ENCODE data around the gene TRIM46. TPM values are rescaled to one million over a fixed set of nuclear protein-coding genes. Genes with fewer than 3 reads are reported as not detected.

Gene TRIM46
- total RNA-seq, 1 experiment from 2014 or later, result 3.8 TPM

GRCh38 chr1:155202198-155202597, 28.5 kb downstream of the TRIM46 start (continued):
- no peak for TF ChIP-seq ZBTB33 (IDR thresholded peaks at IDR 0.05; ENCODE audit: extremely low read depth, insufficient replicate concordance, low read length)
- no peak for TF ChIP-seq YY1 (IDR thresholded peaks at IDR 0.05; ENCODE audit: extremely low read depth, insufficient replicate concordance, low read depth, low read length)
- TF ChIP-seq ZFX (IDR thresholded peaks at IDR 0.05), result no peak

- Histone ChIP-seq H3K4me3 (replicated peaks in 1 of 2; ENCODE audit: low read depth in 1 of 2, low read length in 2 of 2) (no peak overlapping the region), H3K9me3 (ENCODE audit: control insufficient read depth in 1 of 2, insufficient read depth in 1 of 2, low read depth in 1 of 2, low read length in 2 of 2) (no peaks in the 10 kb centered on the region), H3K27me3 (ENCODE audit: insufficient read depth, low read length) (no peaks in the 10 kb centered on the region), H3K79me2 (ENCODE audit: insufficient read depth, low read length) (no peaks in the 10 kb centered on the region), H3K4me1 (ENCODE audit: control insufficient read depth in 1 of 2, insufficient read depth in 2 of 2, low read length in 2 of 2) (peaks cover 12 to 14% of the 10 kb centered on the region in 2 experiments), H3K4me2 (ENCODE audit: low read length) (no peak overlapping the region), H3K9me2 (ENCODE audit: insufficient read depth) (no peaks in the 10 kb centered on the region), H3K27ac (ENCODE audit: low read depth, low read length) (no peak overlapping the region), H4K20me1 (ENCODE audit: insufficient read depth) (no peaks in the 10 kb centered on the region), H3K9ac (ENCODE audit: low read length) (no peak overlapping the region), H3K36me3 (ENCODE audit: control insufficient read depth in 1 of 2, insufficient read depth in 2 of 2, low read length in 2 of 2) (peaks cover 3 to 8% of the 10 kb centered on the region in 2 experiments; a peak in 2 of 4 replicates), H2AFZ (ENCODE audit: low read depth, low read length, poor library complexity, severe bottlenecking) (no peak overlapping the region)
- TF ChIP-seq MAX (IDR thresholded peaks at IDR 0.05), result no peak
- ChIA-PET RAD21 (ENCODE audit: low non-redundant PET in 1 of 2, low total read pairs in 2 of 2, uncharacterized antibody in 2 of 2, unreplicated experiment in 2 of 2) (no interaction called here), POLR2A (no interaction called here), CTCF (interaction anchor here (1.2 kb wide), 1 partner anchor 10 kb away, joined by 3 read pairs; no protein-coding TSS in a partner anchor)
- DNase-seq (ENCODE audit: low read depth, low spot score) (no peak), ATAC-seq (no peak)
- BruUV-seq (replicated peaks), result no TSS peak
- intact Hi-C loops (cut with micrococcal nuclease), result no loop called here
Measured at GRCh38 chr1:155202731-155203515, 29.3 kb downstream of the TRIM46 start.
